Fibroblast of skin of back (primary cell): Measurements from ENCODE around the gene OTULIN.

Source experiments
- DNase-seq: peaks from one replicate; pipeline ENCODE4 v3.0.0-alpha.2; 2013

Gene OTULIN

GRCh38 chr5:14668181-14668591 is 3.7 kb downstream of the OTULIN start:
- DNase-seq = no peak

GRCh38 chr5:14669415-14669814 is 4.9 kb downstream of the OTULIN start:
- no peak for DNase-seq

- no peak for DNase-seq
Observed at GRCh38 chr5:14669975-14670374, 5.5 kb downstream of the OTULIN start.

- no peak for DNase-seq
Observed at GRCh38 chr5:14671414-14671813, 6.9 kb downstream of the OTULIN start.

GRCh38 chr5:14672082-14672481 is 7.6 kb downstream of the OTULIN start:
- DNase-seq = no peak

- DNase-seq = peak; percentile 37
Observed at GRCh38 chr5:14672484-14673394, 8.2 kb downstream of the OTULIN start.

GRCh38 chr5:14673443-14673842 is 8.9 kb downstream of the OTULIN start:
- no peak for DNase-seq

GRCh38 chr5:14674983-14675854 is 10.7 kb downstream of the OTULIN start:
- DNase-seq = peak; percentile 36

- no peak for DNase-seq
Observed at GRCh38 chr5:14675865-14676300, 11.4 kb downstream of the OTULIN start.

GRCh38 chr5:14676320-14676719 is 11.8 kb downstream of the OTULIN start:
- DNase-seq = no peak

GRCh38 chr5:14678773-14679334 is 14.3 kb downstream of the OTULIN start:
- DNase-seq = no peak

- DNase-seq = no peak
Observed at GRCh38 chr5:14679595-14679994, 15.1 kb downstream of the OTULIN start.

GRCh38 chr5:14681236-14681752 is 16.8 kb downstream of the OTULIN start:
- DNase-seq = no peak

GRCh38 chr5:14683906-14684455 is 19.5 kb downstream of the OTULIN start:
- DNase-seq = no peak

- no peak for DNase-seq
Observed at GRCh38 chr5:14684757-14685156, 20.2 kb downstream of the OTULIN start.

- peak; percentile 67 for DNase-seq
Observed at GRCh38 chr5:14685757-14686156, 21.2 kb downstream of the OTULIN start.

- DNase-seq = no peak
Observed at GRCh38 chr5:14686517-14686916, 22.0 kb downstream of the OTULIN start.

- DNase-seq = no peak
Observed at GRCh38 chr5:14687023-14687665, 22.6 kb downstream of the OTULIN start.

GRCh38 chr5:14693070-14693469 is 28.6 kb downstream of the OTULIN start:
- DNase-seq = no peak

- DNase-seq = no peak
Observed at GRCh38 chr5:14695152-14695551, 30.6 kb downstream of the OTULIN start.

- no peak for DNase-seq
Observed at GRCh38 chr5:14696057-14696456, 31.5 kb downstream of the OTULIN start.

GRCh38 chr5:14696851-14697250 is 32.3 kb downstream of the OTULIN start:
- DNase-seq = no peak
